HUES64 (cell line): ENCODE results near the gene UNC5B.

ENCODE experiments used
- H3K27ac ChIP-seq: 2 replicates; pipeline ENCODE4 v1.7.0; 2013; ENCODE audit warnings: low read depth, low read length, inconsistent platforms
- H3K27me3 ChIP-seq: 2 replicates; pipeline ENCODE4 v1.6.1; 2013; ENCODE audit warnings: mild to moderate bottlenecking, low read length; ENCODE audit not compliant: insufficient read depth
- H3K36me3 ChIP-seq: 2 replicates; pipeline ENCODE4 v1.6.1; 2013; ENCODE audit warnings: mild to moderate bottlenecking, low read length; ENCODE audit not compliant: insufficient read depth
- H3K4me1 ChIP-seq: 2 replicates; pipeline ENCODE4 v1.6.1; 2013; ENCODE audit warnings: mild to moderate bottlenecking, low read length, moderate library complexity; ENCODE audit not compliant: insufficient read depth
- H3K4me3 ChIP-seq: 2 replicates; pipeline ENCODE4 v1.5.1; 2013; ENCODE audit warnings: mild to moderate bottlenecking, low read length, moderate library complexity
- H3K9ac ChIP-seq: 2 replicates; pipeline ENCODE4 v1.6.1; 2013; ENCODE audit warnings: mild to moderate bottlenecking, low read depth, low read length
- H3K9me3 ChIP-seq: 2 replicates; pipeline ENCODE4 v1.6.1; 2013; ENCODE audit warnings: low read depth, low read length; ENCODE audit not compliant: insufficient read depth
- WGBS: fragments of 150-250, 120-280 bp; methylation state at CpG from one replicate; pipeline ENCODE4 v1.1.7; 2013; ENCODE audit warnings: missing lambda C conversion rate; 5-methylcytosine and 5-hydroxymethylcytosine counted together

The UNC5B gene

GRCh38 chr10:71191019-71191418 is 21.4 kb upstream of the UNC5B start:
- 92% methylated on average over 4 of the region's 4 CpGs for WGBS
- H3K36me3 ChIP-seq, result no peaks in the 10 kb centered on the region
- H3K27me3 ChIP-seq, result no peaks in the 10 kb centered on the region
- no peak overlapping the region for H3K4me3 ChIP-seq
- no peaks in the 10 kb centered on the region for H3K9me3 ChIP-seq
- H3K4me1 ChIP-seq, result no peaks in the 10 kb centered on the region
- H3K9ac ChIP-seq, result no peak overlapping the region
- no peak overlapping the region for H3K27ac ChIP-seq

GRCh38 chr10:71191551-71192076 is 20.8 kb upstream of the UNC5B start:
- 66% methylated on average over 13 of the region's 13 CpGs for WGBS
- no peaks in the 10 kb centered on the region for H3K27me3 ChIP-seq

DNA sequence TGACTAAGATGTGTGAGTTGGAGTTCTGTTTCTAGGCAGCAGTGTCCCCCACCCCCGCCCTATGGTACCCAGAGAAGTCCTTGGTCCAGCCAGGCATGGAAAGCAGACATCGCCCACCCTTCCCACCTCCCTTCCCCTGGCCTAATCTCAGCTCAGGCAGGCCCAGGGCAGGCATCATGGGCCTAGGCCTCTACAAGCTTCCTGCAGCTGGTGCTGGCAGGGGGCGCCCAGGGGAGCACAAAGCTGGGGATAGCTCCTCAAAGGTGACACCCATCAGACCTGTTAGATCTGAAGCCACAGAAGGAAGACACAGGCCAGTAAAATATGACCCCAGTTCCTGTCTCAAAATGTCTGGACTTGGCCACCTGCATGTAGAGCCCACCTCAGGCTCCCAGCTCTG is 18.9 kb upstream of the UNC5B start:
- H3K9ac ChIP-seq, result no peak overlapping the region
- H3K4me3 ChIP-seq, result no peak overlapping the region
- H3K4me1 ChIP-seq, result no peaks in the 10 kb centered on the region
- no peaks in the 10 kb centered on the region for H3K27me3 ChIP-seq
- H3K9me3 ChIP-seq, result peaks cover 20% of the 10 kb centered on the region
- no peak overlapping the region for H3K27ac ChIP-seq
- no peaks in the 10 kb centered on the region for H3K36me3 ChIP-seq
- 92% methylated on average over 3 of the region's 3 CpGs for WGBS

More at GRCh38 chr10:71191551-71192076, 20.8 kb upstream of the UNC5B start:
- no peaks in the 10 kb centered on the region for H3K4me1 ChIP-seq
- no peak overlapping the region for H3K4me3 ChIP-seq
- H3K9ac ChIP-seq, result no peak overlapping the region
- H3K36me3 ChIP-seq, result no peaks in the 10 kb centered on the region
- peaks cover 2% of the 10 kb centered on the region; the same call in 1 of the 2 replicates for H3K9me3 ChIP-seq
- no peak overlapping the region for H3K27ac ChIP-seq

GRCh38 chr10:71197955-71198354 is 14.4 kb upstream of the UNC5B start:
- Histone ChIP-seq H3K4me1 (peaks cover 10% of the 10 kb centered on the region; the same call in 1 of the 2 replicates), H3K36me3 (no peaks in the 10 kb centered on the region), H3K27me3 (no peaks in the 10 kb centered on the region), H3K9me3 (peaks cover 29% of the 10 kb centered on the region), H3K9ac (no peak overlapping the region), H3K4me3 (no peak overlapping the region), H3K27ac (no peak overlapping the region)

- Histone ChIP-seq H3K27ac (no peak overlapping the region), H3K4me1 (peaks cover 14% of the 10 kb centered on the region; the same call in 1 of the 2 replicates), H3K36me3 (no peaks in the 10 kb centered on the region), H3K9me3 (peaks cover 24% of the 10 kb centered on the region), H3K27me3 (no peaks in the 10 kb centered on the region), H3K4me3 (no peak overlapping the region), H3K9ac (no peak overlapping the region)
- WGBS, result 57% methylated on average over 1 of the region's 1 CpG
Observed at GRCh38 chr10:71201849-71202248, 10.5 kb upstream of the UNC5B start.

GRCh38 chr10:71202314-71202713 is 10.1 kb upstream of the UNC5B start:
- Histone ChIP-seq H3K36me3 (no peaks in the 10 kb centered on the region), H3K27me3 (no peaks in the 10 kb centered on the region), H3K9me3 (peaks cover 20% of the 10 kb centered on the region), H3K4me3 (no peak overlapping the region), H3K27ac (no peak overlapping the region), H3K4me1 (peaks cover 14% of the 10 kb centered on the region; the same call in 1 of the 2 replicates), H3K9ac (no peak overlapping the region)
- WGBS, result 56% methylated on average over 1 of the region's 1 CpG

DNA sequence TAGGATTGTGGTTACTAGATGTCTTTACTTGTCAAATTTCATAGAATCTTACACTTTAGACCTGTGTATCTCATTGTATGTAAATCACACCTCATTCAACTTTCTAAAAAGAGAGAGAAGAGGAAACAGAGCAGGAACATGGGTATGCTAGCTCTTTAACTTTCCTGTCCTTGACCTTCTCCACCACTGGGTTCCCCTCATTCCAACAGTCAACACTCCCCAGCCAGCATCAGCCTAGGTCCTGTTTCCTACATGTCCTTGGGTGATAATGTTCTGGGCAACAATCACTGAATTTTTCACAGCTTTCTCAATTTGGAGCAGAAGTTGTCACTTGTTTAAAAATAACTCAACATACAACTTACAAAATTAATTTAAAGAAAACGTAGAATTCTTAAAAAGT is 9.2 kb upstream of the UNC5B start:
- Histone ChIP-seq H3K36me3 (no peaks in the 10 kb centered on the region), H3K9ac (no peak overlapping the region), H3K27me3 (no peaks in the 10 kb centered on the region), H3K4me3 (no peak overlapping the region), H3K9me3 (peaks cover 13% of the 10 kb centered on the region), H3K4me1 (peaks cover 14% of the 10 kb centered on the region; the same call in 1 of the 2 replicates), H3K27ac (no peak overlapping the region)
- 96% methylated on average over 1 of the region's 1 CpG for WGBS

DNA sequence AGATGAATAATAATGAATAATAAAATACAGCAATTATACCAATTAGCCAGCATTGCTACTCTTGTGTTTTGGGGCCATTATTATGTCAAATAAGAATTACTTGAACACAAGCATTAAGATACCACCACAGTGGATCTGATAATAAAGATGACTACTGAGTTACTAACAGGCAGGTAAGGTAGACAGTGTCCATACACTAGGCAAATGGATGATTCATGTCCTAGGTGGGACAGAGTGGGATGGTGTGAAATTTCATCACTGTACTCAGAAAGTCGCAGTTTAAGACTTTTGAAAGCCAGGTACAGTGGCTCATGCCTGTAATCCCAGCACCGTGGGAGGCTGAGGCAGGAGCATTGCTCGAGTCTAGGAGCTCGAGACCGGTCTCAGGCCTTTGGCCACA is 8.7 kb upstream of the UNC5B start:
- no peak overlapping the region for H3K27ac ChIP-seq
- WGBS, result 90% methylated on average over 5 of the region's 5 CpGs
- no peak overlapping the region for H3K4me3 ChIP-seq
- no peaks in the 10 kb centered on the region for H3K36me3 ChIP-seq
- H3K9ac ChIP-seq, result no peak overlapping the region
- H3K4me1 ChIP-seq, result peaks cover 14% of the 10 kb centered on the region; the same call in 1 of the 2 replicates
- H3K9me3 ChIP-seq, result peaks cover 7% of the 10 kb centered on the region; the same call in 1 of the 2 replicates
- no peaks in the 10 kb centered on the region for H3K27me3 ChIP-seq

- H3K9ac ChIP-seq, result no peak overlapping the region
- peaks cover 18% of the 10 kb centered on the region for H3K4me1 ChIP-seq
- H3K27me3 ChIP-seq, result peaks cover 7% of the 10 kb centered on the region
- no peaks in the 10 kb centered on the region for H3K36me3 ChIP-seq
- no peaks in the 10 kb centered on the region for H3K9me3 ChIP-seq
- WGBS, result 66% methylated on average over 2 of the region's 2 CpGs
- no peak overlapping the region for H3K4me3 ChIP-seq
- H3K27ac ChIP-seq, result no peak overlapping the region
Observed at GRCh38 chr10:71204746-71205145, 7.6 kb upstream of the UNC5B start.

- Histone ChIP-seq H3K9ac (no peak overlapping the region), H3K27ac (no peak overlapping the region), H3K4me1 (peaks cover 25% of the 10 kb centered on the region), H3K4me3 (no peak overlapping the region), H3K27me3 (peaks cover 14% of the 10 kb centered on the region), H3K36me3 (no peaks in the 10 kb centered on the region), H3K9me3 (no peaks in the 10 kb centered on the region)
- WGBS, result 84% methylated on average over 4 of the region's 4 CpGs
Observed at GRCh38 chr10:71205468-71205867, 6.9 kb upstream of the UNC5B start.

DNA sequence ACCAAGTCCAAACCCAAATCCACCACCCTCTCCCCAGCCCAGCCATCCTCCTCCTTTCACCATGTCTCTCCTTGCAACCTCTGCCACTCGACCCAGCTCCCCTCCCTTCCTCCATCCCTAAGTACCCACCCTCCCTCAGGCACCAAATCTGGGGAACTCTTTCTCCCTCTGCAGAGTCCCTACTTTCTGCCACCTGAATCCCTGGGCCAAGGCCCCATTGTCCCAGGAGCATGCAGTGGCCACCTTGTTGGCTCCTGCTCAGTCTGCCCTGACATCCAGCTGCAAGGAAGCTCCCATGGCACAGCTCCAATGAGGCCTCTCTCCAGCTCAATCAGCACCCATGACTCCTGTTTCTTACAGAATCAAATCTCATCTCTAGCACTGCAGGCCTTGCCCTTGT is 5.5 kb upstream of the UNC5B start:
- peaks cover 28% of the 10 kb centered on the region for H3K27me3 ChIP-seq
- H3K36me3 ChIP-seq, result no peaks in the 10 kb centered on the region
- H3K4me3 ChIP-seq, result no peak overlapping the region
- H3K4me1 ChIP-seq, result peaks cover 27% of the 10 kb centered on the region
- no peaks in the 10 kb centered on the region for H3K9me3 ChIP-seq
- 73% methylated on average over 1 of the region's 1 CpG for WGBS
- H3K9ac ChIP-seq, result no peak overlapping the region
- no peak overlapping the region for H3K27ac ChIP-seq

- Histone ChIP-seq H3K27ac (no peak overlapping the region), H3K9ac (no peak overlapping the region), H3K36me3 (no peaks in the 10 kb centered on the region), H3K9me3 (no peaks in the 10 kb centered on the region), H3K4me1 (peaks cover 22% of the 10 kb centered on the region), H3K27me3 (peaks cover 31% of the 10 kb centered on the region), H3K4me3 (no peak overlapping the region)
Observed at GRCh38 chr10:71207578-71207977, 4.8 kb upstream of the UNC5B start.
